Mucosa of gallbladder (tissue), 1 donor: ENCODE data around the gene ADAP1. TPM values are rescaled to one million over a fixed set of nuclear protein-coding genes. Genes with fewer than 3 reads are reported as not detected.

Experiments
- DNase-seq: peaks from one replicate; pipeline ENCODE4 v3.0.0-alpha.2; 2020; ENCODE audit warnings: low spot score
- total RNA-seq: library from RNA; stranded (reverse); gene quantifications from one replicate; pipeline ENCODE4 v1.2.1, GENCODE V29; 2021
- donor health status: DM: no; HTN: no; CAD: no.

The ADAP1 gene
- total RNA-seq, 1 donor from 2014 or later: 52.4 TPM

GRCh38 chr7:895451-896052 is 58.9 kb downstream of the ADAP1 start:
- no peak for DNase-seq

- DNase-seq: no peak
These were observed 59.5 kb downstream of the ADAP1 start for GRCh38 chr7:894927-895450.

GRCh38 chr7:894164-894867 is 60.2 kb downstream of the ADAP1 start:
- no peak for DNase-seq

DNA sequence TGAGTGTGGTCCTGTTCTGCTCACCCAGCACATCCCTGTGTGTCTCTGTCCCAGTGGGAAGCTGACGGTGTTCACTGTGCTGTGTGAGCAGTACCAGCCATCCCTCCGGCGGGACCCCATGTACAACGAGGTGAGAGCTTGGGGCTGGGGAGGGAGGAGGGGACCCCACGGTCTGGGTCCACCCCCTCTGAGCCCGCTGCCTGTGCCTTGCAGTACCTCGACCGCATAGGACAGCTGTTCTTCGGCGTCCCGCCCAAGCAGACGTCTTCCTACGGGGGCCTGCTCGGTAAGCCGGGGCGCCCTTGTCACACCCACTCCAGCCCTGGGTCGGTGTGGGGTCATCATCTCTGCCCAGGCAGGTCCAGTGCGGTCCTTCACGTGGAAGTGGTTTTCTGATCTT is 60.8 kb downstream of the ADAP1 start:
- DNase-seq: no peak

- no peak for DNase-seq
These were observed 61.6 kb downstream of the ADAP1 start for GRCh38 chr7:892648-893593.

- DNase-seq: no peak
These were observed 62.7 kb downstream of the ADAP1 start for GRCh38 chr7:891805-892204.

- no peak for DNase-seq
These were observed 63.2 kb downstream of the ADAP1 start for GRCh38 chr7:891291-891690.

- no peak for DNase-seq
These were observed 63.6 kb downstream of the ADAP1 start for GRCh38 chr7:890868-891267.

DNA sequence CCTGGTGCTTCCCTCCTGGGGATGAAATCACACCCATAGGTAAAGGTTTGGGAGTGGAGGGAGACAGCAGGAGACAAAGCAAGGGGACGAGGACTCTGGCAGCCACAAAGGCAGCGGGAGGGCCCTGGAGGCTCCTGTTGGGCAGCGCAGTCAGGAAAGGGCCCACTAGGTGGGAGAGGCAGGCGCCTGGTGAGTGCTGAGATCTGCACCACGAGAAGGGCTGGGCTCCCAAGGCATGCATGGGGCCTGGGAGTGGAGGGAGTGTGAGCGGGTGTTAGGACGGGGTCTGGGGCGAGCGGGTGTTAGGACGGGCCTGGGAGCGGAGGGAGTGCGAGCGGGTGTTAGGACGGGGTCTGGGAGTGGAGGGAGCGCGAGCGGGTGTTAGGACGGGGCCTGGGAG is 65.1 kb downstream of the ADAP1 start:
- no peak for DNase-seq

DNA sequence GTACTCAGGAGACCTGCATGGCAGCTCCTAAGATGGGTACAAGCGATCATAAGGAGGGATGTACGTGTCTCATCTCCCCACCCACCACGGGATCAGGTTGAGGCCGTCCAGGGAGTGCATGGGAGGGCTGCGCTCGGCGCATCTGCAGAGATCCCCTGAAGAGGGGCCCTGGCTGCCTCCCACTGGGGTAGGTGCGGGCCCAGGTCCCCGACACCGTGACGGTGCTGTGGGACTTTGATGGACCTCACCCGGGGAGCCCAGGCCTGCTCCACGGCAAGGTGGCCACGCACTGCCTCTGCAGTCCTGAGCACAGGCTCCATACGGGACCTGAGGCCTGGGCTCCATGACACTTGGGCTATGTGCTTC is 65.5 kb downstream of the ADAP1 start:
- no peak for DNase-seq

DNA sequence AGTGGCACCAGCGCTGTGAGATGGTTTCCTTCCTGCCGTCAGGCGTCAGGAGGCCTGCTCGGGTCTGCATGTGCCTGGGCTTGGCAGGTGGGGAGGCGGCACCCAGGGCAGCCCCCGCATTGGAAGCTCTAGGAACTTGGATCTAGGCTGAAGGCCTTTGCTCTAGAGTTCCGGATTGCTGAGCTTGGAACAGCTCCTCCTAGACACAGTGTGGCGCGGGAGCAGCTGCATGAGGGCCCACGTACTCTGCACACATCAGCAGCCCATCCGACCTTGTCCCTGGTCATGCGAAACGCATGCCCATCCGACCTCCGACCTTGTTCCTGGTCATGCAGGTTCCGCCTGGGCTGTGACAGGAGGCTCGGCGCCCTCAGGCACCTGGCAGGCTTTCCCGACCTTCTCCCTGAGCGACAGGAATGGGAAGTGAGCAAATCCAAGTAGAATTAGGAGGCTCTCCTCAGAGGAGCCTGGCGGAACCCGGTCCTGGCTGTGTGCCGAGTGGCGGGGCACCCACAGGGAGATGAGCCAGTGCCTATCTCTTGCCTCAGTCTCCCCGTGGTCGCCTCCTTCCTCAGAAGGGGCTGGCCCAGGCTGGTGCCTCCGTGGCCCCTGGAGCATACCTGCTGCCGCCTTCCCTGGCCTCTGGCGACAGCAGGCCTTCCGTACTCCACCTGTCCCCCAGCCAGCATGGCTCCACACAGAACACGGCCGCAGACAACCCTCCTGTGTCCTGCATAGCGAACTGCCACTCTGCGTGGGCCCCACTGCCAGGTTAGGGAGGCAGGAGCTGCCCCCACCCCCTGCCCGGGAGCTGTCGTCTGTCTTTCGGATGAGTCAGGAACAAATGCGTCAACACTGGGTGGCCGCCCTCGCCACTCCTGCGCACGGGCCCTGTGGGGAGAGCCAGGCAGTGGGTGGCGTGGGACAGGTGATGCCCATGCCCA is 66.1 kb downstream of the ADAP1 start:
- DNase-seq: no peak

GRCh38 chr7:887488-887820 is 67.0 kb downstream of the ADAP1 start:
- DNase-seq: no peak

DNA sequence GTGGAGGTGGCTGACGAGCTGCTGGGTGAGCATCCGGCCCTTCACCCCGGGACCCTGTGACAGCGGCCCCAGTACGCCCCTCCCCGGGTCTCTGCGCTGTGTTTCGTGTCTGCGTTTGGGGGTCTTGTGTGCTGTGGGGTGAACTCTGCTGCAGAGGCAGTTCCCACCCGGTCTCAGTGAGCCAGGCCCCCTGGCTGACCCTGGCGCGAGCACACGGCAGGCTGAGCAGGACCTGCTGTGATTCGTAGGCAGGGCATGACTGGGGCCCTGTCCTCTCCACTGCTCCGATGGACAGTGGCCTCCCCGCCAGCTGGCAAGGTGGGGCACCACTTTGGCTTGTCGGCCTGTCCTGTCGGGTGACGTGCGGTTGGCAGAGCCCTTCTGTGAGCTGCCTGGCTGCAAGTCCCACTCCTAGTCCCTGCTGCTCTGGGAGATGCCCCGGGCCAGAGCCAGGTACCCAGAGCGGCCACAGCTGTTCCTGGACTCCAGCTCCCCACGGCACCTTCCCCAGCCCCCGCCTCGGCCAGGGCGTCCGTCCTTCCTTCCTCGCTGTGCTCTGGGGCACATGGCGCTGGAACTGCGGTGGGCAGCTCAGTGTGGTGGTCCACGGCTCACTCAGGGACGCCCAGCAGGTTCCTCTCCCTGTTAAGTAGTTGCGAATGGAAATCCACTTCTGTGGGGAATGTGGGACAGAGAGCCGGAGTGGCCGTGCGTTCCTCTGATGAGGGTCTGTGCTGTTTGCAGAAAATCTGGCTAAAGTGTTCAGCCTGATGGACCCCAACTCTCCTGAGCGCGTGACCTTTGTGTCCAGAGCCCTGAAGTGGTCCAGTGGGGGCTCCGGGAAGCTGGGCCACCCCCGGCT is 67.6 kb downstream of the ADAP1 start:
- no peak for DNase-seq

GRCh38 chr7:885893-886625 is 68.4 kb downstream of the ADAP1 start:
- DNase-seq: no peak

DNA sequence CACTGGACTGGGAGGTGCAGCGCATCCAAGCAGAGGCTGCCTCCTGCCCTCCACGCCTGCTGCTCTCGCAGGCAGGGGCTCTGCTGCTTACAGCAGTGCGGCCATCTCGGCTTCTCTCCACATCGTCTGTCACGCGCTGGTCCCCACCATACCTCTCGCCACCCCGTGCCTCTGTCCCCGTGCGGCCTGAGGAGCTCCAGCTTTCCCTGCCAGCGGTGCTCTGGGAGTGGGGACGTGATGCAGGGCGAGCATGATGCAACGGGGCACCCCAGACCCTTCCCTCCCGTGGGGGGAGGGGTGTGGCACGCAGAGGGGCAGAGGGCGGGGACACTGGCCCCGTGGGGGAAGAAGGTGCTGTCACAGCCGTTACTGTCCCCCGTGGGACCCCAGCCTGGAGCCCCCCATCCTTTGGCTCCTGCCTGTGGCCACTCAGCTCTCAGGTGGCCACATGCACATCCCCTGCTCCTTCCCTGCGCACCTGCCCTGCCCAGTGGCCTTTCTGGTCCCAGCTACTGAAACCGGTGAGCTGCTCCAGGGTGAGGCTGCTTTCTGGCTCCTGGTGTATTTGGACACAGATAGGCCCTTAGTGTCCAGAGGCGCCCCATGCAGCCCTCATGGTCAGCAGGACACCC is 69.1 kb downstream of the ADAP1 start:
- no peak for DNase-seq

DNA sequence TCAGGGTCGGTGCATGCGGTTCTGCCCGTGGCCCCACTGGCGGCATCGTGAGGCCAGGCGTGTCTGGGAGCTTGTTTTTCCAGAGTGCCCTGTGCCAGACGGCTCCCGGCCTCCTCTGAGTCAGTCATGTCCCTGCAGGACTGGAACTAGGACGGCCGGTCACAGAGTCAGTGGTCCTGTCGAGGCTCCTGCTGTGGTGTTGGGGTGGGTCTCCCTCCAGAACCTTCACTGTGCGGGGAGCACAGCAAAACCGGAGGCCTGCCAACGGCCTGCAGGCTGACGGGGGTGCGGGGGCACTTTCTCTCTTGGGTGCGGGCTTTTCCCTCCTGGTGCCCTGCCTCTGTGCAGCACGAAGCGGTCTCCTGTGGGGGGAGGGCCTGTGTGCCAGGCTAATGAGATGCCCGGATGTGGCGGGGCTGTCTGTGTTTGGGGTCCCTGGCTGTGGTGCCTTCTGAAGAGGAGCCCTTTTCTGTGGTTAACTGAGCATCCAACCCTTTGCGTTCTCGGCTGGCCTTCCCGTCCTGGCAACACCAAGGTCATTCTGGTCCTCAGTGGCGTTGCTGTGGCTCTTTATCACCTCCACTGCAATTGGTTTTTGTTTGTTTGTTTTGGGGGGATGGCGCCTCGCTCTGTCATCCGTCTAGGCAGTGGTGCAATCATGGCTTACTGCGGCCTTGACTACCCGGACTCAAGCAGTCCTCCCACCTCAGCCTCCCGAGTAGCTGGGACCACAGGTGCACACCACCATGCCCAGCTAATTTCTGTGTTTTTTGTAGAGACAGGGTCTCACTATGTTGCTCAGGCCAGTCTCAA is 70.1 kb downstream of the ADAP1 start:
- DNase-seq: no peak

- DNase-seq: no peak
These were observed 71.1 kb downstream of the ADAP1 start for GRCh38 chr7:883055-884021.
